GM12801 (cell line): Measurements from ENCODE around the gene TMEM25.

Source experiments
- TF ChIP-seq, protein P1 (sequence below): IDR thresholded peaks from one replicate; pipeline ENCODE4 v1.5.1; 2011; ENCODE audit warnings: control low read depth; ENCODE audit not compliant: insufficient read length; ENCODE audit errors: extremely low read depth

Gene TMEM25

DNA sequence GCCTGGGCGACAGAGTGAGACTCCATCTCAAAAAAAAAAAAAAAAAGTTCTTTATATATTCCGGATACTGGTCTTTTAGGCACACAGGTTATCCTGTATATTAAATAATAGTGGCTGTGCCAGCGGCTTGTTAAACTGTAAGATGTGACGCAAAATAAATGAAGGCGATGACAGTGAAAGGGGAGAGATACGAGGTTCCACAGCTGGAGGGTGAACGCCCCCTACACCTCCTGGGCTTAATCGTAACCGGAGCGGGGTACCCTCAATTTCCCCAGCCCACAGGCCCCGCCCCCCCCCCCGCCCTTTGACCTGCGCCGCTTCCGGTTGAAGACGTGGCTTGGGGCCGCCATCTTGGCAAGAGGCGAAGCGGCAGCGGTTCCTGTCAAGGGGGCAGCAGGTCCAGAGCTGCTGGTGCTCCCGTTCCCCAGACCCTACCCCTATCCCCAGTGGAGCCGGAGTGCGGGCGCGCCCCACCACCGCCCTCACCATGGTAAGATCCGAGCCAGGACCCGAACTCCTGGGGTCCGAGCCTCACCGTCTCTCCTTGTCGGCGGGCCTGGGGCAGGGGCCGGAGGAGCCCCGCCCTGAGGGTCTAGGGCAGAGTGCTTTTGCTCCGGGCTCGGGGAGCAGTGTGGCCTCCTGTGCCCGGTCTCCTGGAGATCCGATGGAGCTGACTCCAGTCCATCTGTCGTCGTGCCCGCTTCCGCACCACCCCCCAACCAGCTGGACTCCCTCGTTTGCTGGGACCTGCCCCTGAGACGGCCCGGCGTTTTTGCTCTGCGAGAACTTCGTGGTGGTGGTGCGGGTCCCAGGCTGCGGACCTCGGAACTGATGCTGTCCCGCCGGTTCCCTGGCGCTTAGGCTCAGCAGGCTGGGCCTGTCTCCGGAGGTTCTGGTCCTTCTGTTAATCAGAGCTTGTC, 41.3 kb downstream of the TMEM25 start, which contains the start of gene ARCN1:
Gene ARCN1, plus strand, starts transcription at position 349 of the 920 bp plus-strand sequence. Its CDS starts 139 bp downstream, at position 488.
- TF ChIP-seq, protein P1, sequence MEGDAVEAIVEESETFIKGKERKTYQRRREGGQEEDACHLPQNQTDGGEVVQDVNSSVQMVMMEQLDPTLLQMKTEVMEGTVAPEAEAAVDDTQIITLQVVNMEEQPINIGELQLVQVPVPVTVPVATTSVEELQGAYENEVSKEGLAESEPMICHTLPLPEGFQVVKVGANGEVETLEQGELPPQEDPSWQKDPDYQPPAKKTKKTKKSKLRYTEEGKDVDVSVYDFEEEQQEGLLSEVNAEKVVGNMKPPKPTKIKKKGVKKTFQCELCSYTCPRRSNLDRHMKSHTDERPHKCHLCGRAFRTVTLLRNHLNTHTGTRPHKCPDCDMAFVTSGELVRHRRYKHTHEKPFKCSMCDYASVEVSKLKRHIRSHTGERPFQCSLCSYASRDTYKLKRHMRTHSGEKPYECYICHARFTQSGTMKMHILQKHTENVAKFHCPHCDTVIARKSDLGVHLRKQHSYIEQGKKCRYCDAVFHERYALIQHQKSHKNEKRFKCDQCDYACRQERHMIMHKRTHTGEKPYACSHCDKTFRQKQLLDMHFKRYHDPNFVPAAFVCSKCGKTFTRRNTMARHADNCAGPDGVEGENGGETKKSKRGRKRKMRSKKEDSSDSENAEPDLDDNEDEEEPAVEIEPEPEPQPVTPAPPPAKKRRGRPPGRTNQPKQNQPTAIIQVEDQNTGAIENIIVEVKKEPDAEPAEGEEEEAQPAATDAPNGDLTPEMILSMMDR, result no peak

DNA sequence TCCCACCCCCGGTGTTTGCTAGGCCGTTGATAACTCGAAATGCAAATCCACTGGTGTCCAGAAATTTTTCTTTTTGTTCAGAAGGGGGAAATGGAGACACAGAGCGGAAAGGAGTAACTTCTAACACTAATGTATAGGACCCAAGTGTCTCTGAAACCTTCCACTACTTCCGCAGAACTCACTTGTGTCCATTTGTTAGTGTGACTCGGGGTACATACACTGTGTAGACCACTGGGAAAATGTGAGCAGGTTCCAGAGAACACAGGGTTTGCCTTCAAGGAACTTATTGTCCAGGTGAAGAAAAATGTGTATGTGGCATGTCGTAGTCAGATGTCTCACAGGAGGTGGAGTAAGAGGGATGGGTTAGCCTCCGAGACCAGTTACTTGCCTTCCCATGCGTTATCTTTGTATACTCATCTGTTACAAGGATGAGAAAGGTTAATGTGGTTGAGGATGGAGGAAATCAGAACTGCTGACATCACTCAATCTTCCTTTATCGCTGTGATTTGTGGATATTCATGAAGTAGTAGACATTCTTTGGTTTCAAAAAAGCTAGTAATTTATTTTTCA, 42.1 kb downstream of the TMEM25 start:
- TF ChIP-seq, protein P1, result no peak

DNA sequence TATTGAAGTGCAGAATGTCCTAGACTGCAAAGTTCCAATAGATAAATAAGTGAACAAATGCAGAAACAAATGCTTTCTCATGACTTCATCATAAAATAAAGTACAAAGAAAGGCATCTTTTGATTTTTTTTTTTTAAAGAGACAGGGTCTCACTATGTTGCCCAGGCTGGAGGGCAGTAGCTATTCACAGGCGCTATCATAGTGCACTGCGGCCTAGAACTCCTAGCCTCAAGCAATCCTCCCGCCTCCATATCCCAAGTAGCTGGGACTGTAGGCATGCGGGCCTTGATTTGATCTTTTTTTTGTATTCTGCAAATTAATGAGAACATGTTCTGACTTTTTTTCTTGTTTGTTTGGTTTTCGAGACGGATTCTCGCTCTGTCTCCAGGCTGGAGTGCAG, 43.6 kb downstream of the TMEM25 start:
- TF ChIP-seq, protein P1, result no peak

DNA sequence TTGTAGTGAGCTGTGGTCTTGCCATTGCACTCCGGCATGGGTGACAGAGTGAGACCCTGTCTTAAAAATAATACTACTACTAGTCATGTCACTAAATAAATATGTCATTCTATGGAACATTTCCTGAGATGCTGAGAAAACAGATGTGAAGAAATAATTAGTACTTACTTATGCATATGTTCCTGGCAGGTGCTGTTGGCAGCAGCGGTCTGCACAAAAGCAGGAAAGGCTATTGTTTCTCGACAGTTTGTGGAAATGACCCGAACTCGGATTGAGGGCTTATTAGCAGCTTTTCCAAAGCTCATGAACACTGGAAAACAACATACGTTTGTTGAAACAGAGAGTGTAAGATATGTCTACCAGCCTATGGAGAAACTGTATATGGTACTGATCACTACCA, 50.1 kb downstream of the TMEM25 start:
- TF ChIP-seq, protein P1, result no peak
